IMR-90 (cell line): ENCODE results near the gene ESYT3. TPM values are rescaled to one million over a fixed set of nuclear protein-coding genes. Genes with fewer than 3 reads are reported as not detected.

Experiments
- ATAC-seq: fragments of 200-7000 bp; cut with Tn5 transposase; 2 replicates; pipeline ENCODE4 v1.9.1; 2020; ENCODE audit warnings: low read depth, mild to moderate bottlenecking, moderate library complexity
- BruUV-seq: library from RNA; stranded (reverse); fragments of 400-500 nt; replicated peaks from 2 replicates; lab custom pipeline; 2021; lab: Mats Ljungman, UMichigan
- CTCF ChIA-PET: fragments of 300-600 bp; formaldehyde crosslinking; extraction: SDS; loops from one replicate; lab custom pipeline; 2021; ENCODE audit warnings: antibody characterized with exemption; lab: Yijun Ruan, JAX
- POLR2A ChIA-PET: fragments of 300-600 bp; sonication (Branson Sonifier 250); formaldehyde crosslinking; loops from one replicate; lab custom pipeline; 2022; ENCODE audit warnings: antibody characterized with exemption; ENCODE audit not compliant: unreplicated experiment; lab: Charles Lee
- DNase-seq: peaks from one replicate; pipeline ENCODE4 v3.0.0; 2013
- H2AFZ ChIP-seq: replicated peaks from 2 replicates; pipeline ENCODE3; 2013; ENCODE audit warnings: low read length, mild to moderate bottlenecking; ENCODE audit not compliant: poor library complexity
- H2AK5ac ChIP-seq: 2 replicates; pipeline ENCODE4 v1.6.1; 2013; ENCODE audit warnings: low read depth, low read length, inconsistent platforms
- H2AK9ac ChIP-seq: replicated peaks from 2 replicates; pipeline ENCODE3; 2013; ENCODE audit warnings: mild to moderate bottlenecking, low read depth, low read length, moderate library complexity; ENCODE audit not compliant: poor library complexity
- H2BK120ac ChIP-seq: 2 replicates; pipeline ENCODE4 v1.6.1; 2013; ENCODE audit warnings: low read depth, low read length, inconsistent platforms
- H2BK15ac ChIP-seq: 3 replicates; pipeline ENCODE4 v1.6.1; 2013; ENCODE audit warnings: low read depth, low read length, inconsistent platforms
- H2BK20ac ChIP-seq: 2 replicates; pipeline ENCODE4 v1.6.1; 2013; ENCODE audit warnings: low read depth, mild to moderate bottlenecking, inconsistent platforms, low read length, moderate library complexity
- H2BK5ac ChIP-seq: 2 replicates; pipeline ENCODE4 v1.6.1; 2013; ENCODE audit warnings: mild to moderate bottlenecking, low read depth, low read length, inconsistent platforms; ENCODE audit not compliant: poor library complexity, severe bottlenecking
- H3K14ac ChIP-seq: replicated peaks from 2 replicates; pipeline ENCODE4 v1.6.1; 2013; ENCODE audit warnings: low read depth, low read length, inconsistent platforms
- H3K18ac ChIP-seq: 2 replicates; pipeline ENCODE4 v1.6.1; 2013; ENCODE audit warnings: low read depth, low read length, control low read depth
- H3K23ac ChIP-seq: 2 replicates; pipeline ENCODE4 v1.6.1; 2013; ENCODE audit warnings: low read depth, low read length, inconsistent platforms
- H3K27ac ChIP-seq: 2 replicates; pipeline ENCODE4 v1.5.1; 2013; ENCODE audit warnings: mild to moderate bottlenecking, control low read depth, low read length; ENCODE audit not compliant: insufficient read depth
- H3K27me3 ChIP-seq: 2 replicates; pipeline ENCODE4 v1.6.1; 2013; ENCODE audit warnings: low read length; ENCODE audit not compliant: control insufficient read depth, insufficient read depth
- H3K36me3 ChIP-seq: 2 replicates; pipeline ENCODE4 v1.6.1; 2013; ENCODE audit warnings: low read length, mixed read lengths; ENCODE audit not compliant: control insufficient read depth, insufficient read depth
- H3K4ac ChIP-seq: 2 replicates; pipeline ENCODE4 v1.6.1; 2013; ENCODE audit warnings: low read depth, low read length, inconsistent platforms
- H3K4me1 ChIP-seq: 2 replicates; pipeline ENCODE4 v1.6.1; 2013; ENCODE audit warnings: low read length, mixed read lengths; ENCODE audit not compliant: control insufficient read depth, insufficient read depth
- H3K4me2 ChIP-seq: 2 replicates; pipeline ENCODE4 v1.6.1; 2013; ENCODE audit warnings: low read depth, mild to moderate bottlenecking, control low read depth, low read length, moderate library complexity
- H3K4me3 ChIP-seq: 2 replicates; pipeline ENCODE4 v1.5.1; 2013; ENCODE audit warnings: low read depth, mild to moderate bottlenecking, control low read depth, low read length, moderate library complexity; ENCODE audit not compliant: insufficient read depth
- H3K56ac ChIP-seq: 2 replicates; pipeline ENCODE4 v1.6.1; 2013; ENCODE audit warnings: low read length, inconsistent platforms; ENCODE audit not compliant: insufficient read depth; ENCODE audit errors: extremely low read depth
- H3K79me1 ChIP-seq, 2 experiments: 2 replicates each; pipeline ENCODE4 v1.6.1; 2013; ENCODE audit warnings: low read length in 2 of 2, inconsistent platforms in 1 of 2, low read depth in 1 of 2
- H3K9ac ChIP-seq: 2 replicates; pipeline ENCODE4 v1.6.1; 2013; ENCODE audit warnings: low read depth, low read length, control low read depth
- H3K9me1 ChIP-seq: 2 replicates; pipeline ENCODE4 v1.6.1; 2013; ENCODE audit warnings: low read length, inconsistent platforms; ENCODE audit not compliant: insufficient read depth
- H3K9me3 ChIP-seq: 2 replicates; pipeline ENCODE4 v1.6.1; 2013; ENCODE audit warnings: low read length; ENCODE audit not compliant: control insufficient read depth, insufficient read depth
- H4K20me1 ChIP-seq: 2 replicates; pipeline ENCODE4 v1.6.1; 2013; ENCODE audit warnings: low read length, inconsistent platforms; ENCODE audit not compliant: insufficient read depth
- H4K5ac ChIP-seq: 2 replicates; pipeline ENCODE4 v1.6.1; 2013; ENCODE audit warnings: mild to moderate bottlenecking, low read depth, low read length, control low read depth
- H4K8ac ChIP-seq, 2 experiments: 2 replicates each; pipeline ENCODE4 v1.6.1; 2013; ENCODE audit warnings: low read depth in 2 of 2, low read length in 2 of 2, control low read depth in 1 of 2, inconsistent platforms in 1 of 2
- H4K91ac ChIP-seq: 2 replicates; pipeline ENCODE4 v1.6.1; 2013; ENCODE audit warnings: low read depth, low read length, inconsistent platforms; ENCODE audit not compliant: insufficient read depth
- ELK1 ChIP-seq: fragments of 150-350 bp; IDR thresholded peaks from 2 replicates; pipeline ENCODE4 v1.6.1; 2016; ENCODE audit warnings: low read depth, mild to moderate bottlenecking, low read length, moderate library complexity, borderline replicate concordance
- MAZ ChIP-seq: IDR thresholded peaks from 2 replicates; pipeline ENCODE4 v1.6.1; 2012; ENCODE audit warnings: low read depth, mild to moderate bottlenecking, low read length, improper control_type of control experiment, moderate library complexity, borderline replicate concordance
- WGBS, 2 experiments: methylation state at CpG; one replicate each; pipeline versions ENCODE4 v1.1.5 to v1.1.7; 2013; ENCODE audit warnings: missing lambda C conversion rate in 2 of 2; ENCODE audit not compliant: insufficient read length in 1 of 2; ENCODE audit errors: extremely low coverage in 2 of 2; 5-methylcytosine and 5-hydroxymethylcytosine counted together
- dilution Hi-C: fragments of 300-500 bp; cut with HindIII; formaldehyde crosslinking; loops from one replicate; pipeline ENCODE4 v1.14.3; 2018; ENCODE audit warnings: low sequenced_read_pairs; ENCODE audit not compliant: unreplicated experiment
- in situ Hi-C: fragments of 300-500 bp; cut with MboI; formaldehyde crosslinking; loops from 3 replicates; pipeline ENCODE4 v1.14.3; 2019; ENCODE audit warnings: low sequenced_read_pairs, inconsistent platforms, mixed read lengths
- intact Hi-C: fragments of 100-400 bp; cut with micrococcal nuclease; formaldehyde crosslinking; loops from 2 replicates; pipeline ENCODE4 v1.10.0; 2022
- polyA plus RNA-seq, 3 experiments: library from polyadenylated mRNA; depleted of rRNA; stranded (reverse); fragments of >200 nt; gene quantifications; 2 replicates each; pipeline ENCODE4 v1.2.3, GENCODE V29; 2012; ENCODE audit warnings: low replicate concordance in 1 of 3
- total RNA-seq: library from RNA; depleted of rRNA; stranded (reverse); fragments of >200 nt; gene quantifications from 2 replicates; pipeline ENCODE4 v1.2.3, GENCODE V29; 2012

The ESYT3 gene
- total and polyA plus RNA-seq, 2 of the 4 experiments (the other 2 are of a cell fraction) = under 0.01 to 0.02 TPM

GRCh38 chr3:138400651-138401070 lies 33.8 kb upstream of the ESYT3 start:
- Histone ChIP-seq H3K9me1 (peaks cover 5% of the 10 kb centered on the region), H3K4me3 (no peak overlapping the region), H3K4me2 (no peak overlapping the region), H3K18ac (no peak overlapping the region), H3K4me1 (no peaks in the 10 kb centered on the region), H3K4ac (no peak overlapping the region), H4K5ac (no peak overlapping the region), H4K20me1 (no peaks in the 10 kb centered on the region; the same call in 1 of the 2 replicates), H3K36me3 (peaks cover 41% of the 10 kb centered on the region), H4K91ac (no peak overlapping the region), H3K23ac (no peak overlapping the region), H2AK5ac (no peak overlapping the region), H3K14ac (no peak overlapping the region), H3K79me1 (peaks cover 0 to 11% of the 10 kb centered on the region in 2 experiments; a peak in 1 of 4 replicates), H3K27ac (no peak overlapping the region), H2BK120ac (no peak overlapping the region), H2BK15ac (no peak overlapping the region), H3K9me3 (no peaks in the 10 kb centered on the region), H2BK20ac (no peak overlapping the region), H2BK5ac (no peak overlapping the region), H3K9ac (no peak overlapping the region), H4K8ac (no peak overlapping the region), H3K27me3 (no peaks in the 10 kb centered on the region), H2AK9ac (no peak overlapping the region), H2AFZ (no peak overlapping the region), H3K56ac (no peak overlapping the region)
- no peak for ATAC-seq
- POLR2A ChIA-PET = no interaction called here
- dilution Hi-C loops = no loop called here
- no peak for DNase-seq
- intact Hi-C loops = no loop called here
- in situ Hi-C loops = no loop called here
- no peak for TF ChIP-seq ELK1
- TF ChIP-seq MAZ = no peak
- BruUV-seq = no TSS peak
- CTCF ChIA-PET = no interaction called here
- no CpG with 5 or more reads among the region's 2 CpGs for WGBS, 2 experiments
